HG02884 (cell line): ENCODE results near the gene IFNL4.
"Not testable (repeated sequence)": the region's sequence is repeated elsewhere in the genome, so short reads cannot be mapped to it uniquely, and the experiment has no call there.

Experiments used
- ATAC-seq: cut with Tn5 transposase; IDR thresholded peaks from one replicate; pipeline ENCODE4 v1.9.1; 2021; ENCODE audit warnings: mild to moderate bottlenecking, moderate library complexity; ENCODE audit not compliant: unreplicated experiment

The IFNL4 gene

DNA sequence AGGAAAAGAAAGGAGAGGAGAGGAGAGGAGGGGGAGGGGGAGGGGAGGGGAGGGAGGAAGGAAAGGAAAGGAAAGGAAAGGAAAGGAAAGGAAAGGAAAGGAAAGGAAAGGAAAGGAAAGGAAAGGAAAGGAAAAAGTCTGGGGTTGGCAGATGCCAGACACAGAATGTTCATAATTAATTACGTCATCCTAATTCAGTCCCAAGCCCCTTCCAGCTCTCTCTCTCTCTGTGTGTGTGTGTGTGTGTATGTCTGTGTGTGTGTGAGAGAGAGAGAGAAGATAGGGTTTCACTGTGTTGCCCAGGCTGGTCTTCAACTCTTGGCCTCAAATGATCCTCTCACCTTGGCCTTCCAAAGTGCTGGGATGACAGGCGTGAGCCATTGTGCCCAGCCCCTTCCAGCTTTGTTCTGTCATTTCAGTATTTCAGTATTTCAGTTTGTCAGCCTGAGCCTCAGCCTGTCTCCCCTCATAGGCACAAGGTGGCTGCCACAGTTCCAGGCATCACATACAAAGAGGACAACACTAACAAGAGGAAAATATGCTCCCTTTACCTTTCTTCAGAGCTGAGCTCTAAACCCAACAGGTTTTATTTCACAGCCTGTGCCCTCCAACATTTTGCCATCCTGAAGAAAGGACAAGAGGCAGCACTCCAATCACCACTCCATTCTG lies 18.4 kb downstream of the IFNL4 start:
- ATAC-seq, result no peak

DNA sequence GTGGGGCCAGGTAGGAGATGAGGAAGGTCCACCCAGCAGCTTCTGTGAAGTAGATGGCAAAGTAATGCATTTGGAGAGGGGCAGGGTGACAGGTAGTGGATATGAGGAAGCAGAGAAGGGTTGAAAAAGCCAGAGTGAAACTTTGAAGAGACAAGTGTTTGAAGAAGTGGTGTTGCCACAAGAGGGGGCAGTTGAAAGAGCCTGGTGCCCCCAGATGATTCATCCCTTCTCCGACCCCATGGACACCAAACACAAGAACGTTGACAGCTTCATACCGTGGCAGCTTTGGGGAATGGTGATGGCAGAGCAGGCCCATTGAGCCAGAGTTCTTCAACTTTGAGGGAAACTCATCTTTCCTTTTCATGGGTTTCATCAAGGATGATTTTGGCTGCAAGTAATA lies 23.7 kb downstream of the IFNL4 start:
- ATAC-seq, result no peak

DNA sequence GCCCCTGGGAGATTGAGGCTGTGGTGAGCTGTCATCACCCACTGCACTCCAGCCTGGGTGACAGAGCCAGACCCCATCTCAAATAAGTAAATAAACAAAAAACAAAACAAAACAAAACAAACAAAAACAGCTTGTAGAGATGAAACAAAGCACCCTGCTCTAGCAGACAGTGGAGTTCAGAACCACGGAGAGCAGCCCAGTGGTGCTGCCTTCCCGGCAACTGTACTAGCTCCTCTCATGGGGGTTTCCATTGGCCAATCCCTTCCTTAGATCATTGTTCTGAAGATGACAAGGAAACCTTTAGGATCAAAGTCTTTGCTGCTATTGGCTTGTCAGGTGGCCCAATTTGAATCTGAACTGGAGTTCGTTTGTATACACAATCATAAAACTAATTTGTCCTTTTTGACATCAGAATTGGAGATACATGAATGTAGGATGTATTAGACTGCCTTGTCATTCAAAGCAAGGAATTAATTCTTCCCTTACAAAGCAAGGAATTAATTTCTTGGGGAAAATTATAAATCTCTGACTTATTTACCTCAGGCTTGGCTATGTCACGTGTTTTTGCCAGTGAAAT lies 24.9 kb downstream of the IFNL4 start:
- ATAC-seq, result no peak

DNA sequence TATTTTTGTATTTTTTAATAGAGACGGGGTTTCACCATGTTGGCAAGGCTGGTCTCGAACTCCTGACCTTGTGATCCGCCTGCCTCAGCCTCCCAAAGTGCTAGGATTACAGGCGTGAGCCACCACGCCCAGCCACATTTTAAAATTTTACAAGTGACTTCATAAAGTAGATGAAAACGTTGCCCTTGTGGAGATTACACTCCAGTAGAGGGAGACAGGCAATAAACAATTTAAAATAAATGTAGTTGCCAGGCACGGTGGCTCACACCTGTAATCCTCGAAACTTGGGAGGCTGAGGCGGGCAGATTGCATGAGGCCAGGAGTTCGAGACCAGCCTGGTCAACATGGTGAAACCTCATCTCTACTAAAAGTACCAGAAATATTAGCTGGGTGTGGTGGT lies 29.5 kb downstream of the IFNL4 start:
- not testable (repeated sequence) for ATAC-seq

DNA sequence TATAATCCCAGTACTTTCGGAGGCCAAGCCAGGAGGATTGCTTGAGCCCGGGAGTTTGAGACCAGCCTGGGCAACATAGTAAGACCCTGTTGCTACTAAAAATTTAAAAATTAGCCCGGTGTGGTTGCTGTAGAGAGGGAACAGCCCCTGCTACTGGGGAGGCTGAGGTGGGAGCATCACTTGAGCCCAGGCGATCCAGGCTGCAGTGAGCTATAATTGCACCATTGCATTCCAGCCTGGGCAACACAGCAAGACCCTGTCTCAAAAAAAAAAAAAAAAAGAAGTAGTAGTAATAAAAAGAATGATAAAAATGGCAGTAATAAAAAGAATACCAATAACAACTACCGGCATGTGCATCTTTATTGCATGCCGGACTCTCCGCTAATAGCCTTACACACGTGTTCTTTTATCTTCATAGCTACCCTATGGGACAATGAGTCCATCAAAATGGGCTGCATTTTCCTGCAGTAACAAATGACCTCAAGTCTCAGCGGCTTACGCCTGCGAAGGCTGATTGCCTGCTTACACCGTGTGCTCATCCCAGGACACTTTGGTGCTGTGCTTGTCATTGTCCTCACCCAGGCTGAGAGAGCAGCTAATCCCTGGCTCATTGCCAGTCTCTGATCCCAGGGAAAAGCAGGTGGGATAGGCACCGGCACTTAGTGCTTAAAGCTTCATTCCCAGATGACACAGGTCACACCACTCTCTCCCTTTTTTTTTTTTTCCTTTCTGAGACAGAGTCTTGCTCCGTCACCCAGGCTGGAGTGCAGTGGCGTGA lies 30.2 kb downstream of the IFNL4 start:
- no peak for ATAC-seq

DNA sequence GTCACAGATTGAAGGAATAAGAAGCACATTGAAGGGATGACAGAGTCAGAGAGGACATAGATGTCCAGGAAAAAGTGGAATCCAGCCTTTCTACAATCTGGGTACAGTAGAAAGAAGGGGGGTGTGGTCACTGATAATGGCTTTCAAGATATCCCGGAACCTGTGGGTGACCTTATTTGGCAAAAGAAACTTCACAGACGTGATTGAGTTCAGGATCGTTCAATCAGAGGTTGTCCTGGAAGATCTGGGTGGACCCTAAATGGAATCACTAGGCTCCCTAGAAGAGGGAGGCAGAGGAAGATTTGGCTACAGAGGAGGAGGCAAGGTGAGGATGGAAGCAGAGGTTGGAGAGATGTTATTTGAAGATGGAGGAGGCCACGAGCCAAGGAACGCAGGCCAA lies 31.6 kb downstream of the IFNL4 start:
- no peak for ATAC-seq

DNA sequence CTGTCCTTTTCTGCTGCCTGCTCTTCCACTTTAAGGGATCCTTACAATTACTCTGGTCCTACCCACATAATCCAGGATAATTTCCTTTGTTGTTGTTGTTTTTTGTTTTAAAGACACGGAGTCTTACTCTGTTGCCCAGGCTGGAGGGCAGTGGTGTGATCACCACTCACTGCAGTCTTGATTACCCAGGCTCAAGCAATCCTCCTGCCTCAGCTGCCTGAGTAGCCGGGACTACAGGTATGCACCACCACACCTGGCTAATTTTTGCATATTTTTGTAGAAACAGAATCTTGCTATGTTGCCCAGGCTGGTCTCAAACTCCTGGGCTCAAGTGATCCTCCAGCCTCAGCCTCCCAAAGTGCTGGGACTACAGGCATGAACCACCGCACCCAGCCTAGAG lies 33.3 kb downstream of the IFNL4 start:
- ATAC-seq, result not testable (repeated sequence)

DNA sequence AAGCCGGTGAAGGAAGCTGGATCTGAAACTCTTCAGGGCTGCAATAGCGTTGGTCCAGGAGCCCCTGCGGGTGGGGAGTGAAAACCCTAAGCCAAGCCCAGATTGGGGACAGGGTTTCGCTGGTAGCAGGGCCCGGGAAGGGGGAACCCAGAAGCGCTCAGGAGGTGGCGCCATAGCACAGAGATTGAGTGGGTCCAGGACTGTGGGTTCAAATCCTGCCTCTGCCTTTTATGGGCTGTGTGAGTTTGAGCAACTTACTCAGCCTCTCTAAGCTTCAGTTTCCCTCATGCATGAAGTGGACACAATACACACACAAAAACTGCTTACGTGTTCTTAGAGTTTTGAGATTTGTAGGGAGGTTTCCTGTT lies 36.3 kb downstream of the IFNL4 start:
- no peak for ATAC-seq

DNA sequence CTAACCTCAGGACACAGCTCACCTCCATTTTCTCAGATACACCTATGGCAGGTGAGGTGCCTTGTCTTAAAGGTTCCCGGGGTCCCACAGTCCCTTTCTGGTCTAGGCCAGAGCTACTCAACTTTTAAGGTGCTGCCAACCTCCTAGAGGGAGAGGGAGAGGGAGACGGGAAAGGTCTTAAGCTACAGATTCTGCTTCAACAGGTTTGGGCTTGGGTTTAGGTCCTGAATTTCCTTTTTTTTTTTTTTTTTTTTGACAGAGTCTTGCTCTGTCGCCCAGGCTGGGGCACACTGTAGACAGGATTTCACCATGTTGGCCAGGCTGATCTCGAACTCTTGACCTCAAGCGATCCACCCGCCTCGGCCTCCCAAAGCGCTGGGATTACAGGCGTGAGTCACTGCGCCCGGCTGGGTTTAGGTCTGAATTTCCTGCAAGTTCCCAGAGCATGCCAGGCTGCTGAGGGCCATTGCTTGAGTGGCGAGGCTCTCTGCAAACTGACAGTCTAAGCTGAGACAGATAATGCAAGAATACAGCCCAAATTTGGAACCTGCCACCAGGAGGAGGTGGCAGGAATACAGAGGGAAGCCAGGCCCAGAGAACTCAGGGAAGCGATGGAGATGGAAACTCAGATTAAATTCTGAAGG lies 36.8 kb downstream of the IFNL4 start:
- ATAC-seq, result no peak

DNA sequence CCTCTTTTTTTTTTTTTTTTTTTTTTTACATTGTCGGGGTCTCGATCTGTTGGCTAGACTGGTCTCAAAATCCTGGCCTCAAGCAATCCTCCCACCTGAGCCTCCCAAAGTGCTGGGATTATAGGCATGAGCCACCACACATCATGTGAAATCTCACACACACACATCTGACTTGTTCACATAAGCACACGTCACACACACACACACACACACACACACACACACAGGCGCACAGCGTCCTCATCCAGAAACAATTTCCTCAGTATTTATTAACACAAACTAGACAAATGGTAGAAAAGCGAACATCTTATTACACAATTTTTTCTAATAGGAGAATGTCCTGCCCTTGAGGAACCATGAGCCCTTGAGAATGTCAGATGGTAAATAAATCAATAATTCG lies 39.5 kb downstream of the IFNL4 start:
- ATAC-seq, result no peak

DNA sequence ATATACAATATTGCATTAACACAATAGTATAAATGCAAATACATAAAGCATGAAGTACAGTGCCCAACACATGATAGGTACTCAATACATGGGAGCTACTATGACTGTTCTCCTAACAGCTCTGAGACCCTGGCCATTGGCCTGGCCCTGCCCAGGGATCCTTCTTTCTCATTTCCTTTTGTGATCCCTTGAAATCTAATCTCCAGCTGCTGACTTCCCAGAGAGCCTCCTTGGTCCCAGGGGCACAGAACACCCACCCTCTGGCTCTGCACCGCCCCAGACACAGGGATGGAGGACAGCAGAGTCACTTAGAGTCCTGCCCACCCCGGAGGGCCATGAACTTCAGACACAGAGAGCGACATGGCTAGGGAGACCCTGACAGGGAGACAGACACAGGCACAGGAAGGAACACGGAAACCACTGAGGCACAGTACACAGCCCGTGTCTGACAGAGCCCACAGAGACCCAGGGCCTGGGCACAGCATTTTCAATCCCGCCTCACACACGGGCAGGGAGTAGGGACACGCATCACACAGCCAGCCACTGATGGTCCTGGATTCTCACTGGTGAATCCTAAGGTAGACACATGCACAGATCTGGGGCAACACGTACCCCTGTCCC lies 40.4 kb downstream of the IFNL4 start:
- ATAC-seq, result no peak

DNA sequence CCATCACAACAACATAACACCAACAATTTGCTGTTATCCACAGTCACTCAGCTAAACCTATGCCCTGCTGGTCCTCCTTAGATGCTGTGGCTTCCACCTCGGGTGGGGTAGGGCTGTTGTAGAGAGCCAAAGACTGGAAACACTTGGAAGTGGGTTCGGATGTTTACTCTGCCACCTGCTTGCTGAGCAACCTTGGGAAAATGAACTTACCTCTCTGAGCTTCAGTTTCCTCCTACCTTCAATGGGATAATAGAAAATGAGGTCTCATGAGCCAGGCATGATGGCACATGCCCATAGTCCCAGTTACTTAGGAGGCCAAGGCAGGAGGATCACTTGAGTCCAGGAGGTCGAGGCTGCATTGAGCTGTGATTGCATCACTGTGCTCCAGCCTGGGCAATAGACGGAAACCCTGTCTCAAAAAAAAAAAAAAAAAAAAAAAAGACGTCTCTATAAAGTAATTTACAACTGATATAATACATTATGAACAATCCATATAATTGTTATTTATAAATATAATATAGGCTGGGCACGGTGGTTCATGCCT lies 41.3 kb downstream of the IFNL4 start:
- no peak for ATAC-seq

DNA sequence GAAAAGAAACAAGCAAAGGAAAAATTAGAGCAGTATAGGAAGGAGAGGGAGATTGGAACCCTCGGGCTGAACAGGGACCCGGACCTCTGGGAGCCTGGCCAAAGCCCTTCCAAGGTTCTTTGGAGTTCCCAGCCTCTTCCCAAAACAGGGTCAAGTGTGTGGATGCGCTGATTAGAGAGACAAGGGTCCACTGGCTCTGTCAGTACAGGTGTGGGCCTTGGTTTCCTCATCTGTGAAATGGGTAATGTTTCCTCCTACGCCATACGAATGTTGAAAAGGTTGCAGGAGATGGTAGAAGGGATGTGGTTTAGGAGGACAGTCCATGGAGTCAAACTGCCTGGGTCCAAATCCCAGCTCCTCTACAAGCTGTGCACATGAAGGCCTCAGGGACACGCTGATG lies 42.5 kb downstream of the IFNL4 start:
- ATAC-seq, result no peak

DNA sequence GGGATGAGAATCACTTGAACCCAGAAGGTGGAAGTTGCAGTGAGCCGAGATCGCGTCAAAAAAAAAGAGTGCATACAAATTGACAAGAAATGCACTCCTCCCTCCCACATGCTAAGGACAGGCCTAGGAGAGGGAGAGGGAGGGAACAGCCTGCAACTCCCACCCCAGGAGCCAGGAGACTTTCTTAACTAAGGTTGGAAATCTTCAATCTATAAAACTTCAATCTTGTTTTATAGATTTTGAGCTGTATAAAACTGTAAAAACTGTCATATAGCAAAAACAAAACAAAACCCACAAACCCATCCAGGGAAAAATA lies 43.2 kb downstream of the IFNL4 start:
- ATAC-seq, result no peak

DNA sequence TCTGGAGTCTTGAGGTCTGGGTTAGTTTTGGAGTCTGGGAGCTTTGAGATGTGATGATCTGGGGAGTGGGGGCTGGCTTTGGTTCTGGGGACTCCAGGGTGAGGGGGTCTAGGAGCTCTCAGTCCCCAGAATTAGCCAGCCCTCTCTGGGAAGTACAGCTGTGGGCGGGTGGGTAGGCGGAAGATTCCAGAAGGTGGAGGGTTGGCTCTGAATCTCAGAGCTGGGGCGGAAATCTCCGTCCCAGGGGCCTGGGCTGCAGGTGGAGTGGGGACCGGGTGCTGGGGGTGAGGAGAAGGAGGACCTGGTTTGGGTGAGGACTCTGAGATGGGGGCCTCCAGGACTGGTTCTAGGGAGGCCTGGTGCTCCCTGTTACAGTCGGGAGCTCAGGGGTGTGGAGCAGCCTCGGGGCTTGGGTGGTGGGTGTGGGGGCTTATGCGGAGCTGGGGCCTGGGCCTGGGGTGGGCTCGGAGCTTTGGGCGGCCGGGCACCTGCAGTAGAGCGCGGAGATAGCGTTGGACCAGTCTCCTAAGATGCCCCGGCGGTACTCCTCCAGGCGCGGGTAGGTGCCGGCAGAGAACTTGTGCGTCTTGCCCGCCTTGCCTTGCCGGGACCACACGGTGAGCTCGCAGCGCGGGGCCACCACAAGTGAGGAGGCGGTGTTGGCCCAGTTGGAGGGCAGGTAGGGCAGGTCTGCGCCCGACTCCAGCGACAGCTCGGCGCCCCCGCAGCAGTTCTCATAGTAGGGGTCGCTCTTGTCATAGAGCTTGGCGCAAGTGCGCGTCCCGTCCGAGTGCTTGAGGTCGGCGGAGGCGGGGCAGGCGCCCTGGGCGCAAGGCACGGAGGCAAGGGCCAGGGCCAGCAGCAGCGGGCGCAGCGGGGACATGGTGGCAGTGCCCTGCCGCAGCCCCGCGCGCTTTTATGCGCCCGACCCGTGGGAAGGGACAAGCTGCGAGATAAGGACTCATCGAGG lies 45.0 kb downstream of the IFNL4 start, which contains the start of gene SYCN:
Gene SYCN, minus strand, starts transcription at position 892 of the 970 bp plus-strand sequence. Its CDS starts 9 bp downstream, at position 883.
- ATAC-seq, result no peak

DNA sequence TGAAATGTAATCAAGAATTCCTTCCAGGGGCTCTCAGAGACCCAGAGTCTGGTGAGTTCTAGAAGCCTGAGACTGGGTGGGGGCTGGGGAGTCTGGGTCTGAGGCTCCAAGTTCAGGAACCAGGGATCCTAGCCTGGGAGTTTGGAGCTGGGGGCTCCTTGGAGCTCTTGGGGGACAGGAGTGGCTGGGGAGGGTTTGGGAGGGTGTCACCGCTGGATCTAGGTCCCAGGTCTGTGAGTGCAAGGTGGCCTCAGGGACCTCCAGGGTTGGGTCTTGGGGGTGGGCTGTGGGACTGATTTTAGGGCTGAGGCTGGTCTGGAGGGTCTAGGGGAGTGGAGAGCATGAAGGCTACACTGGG lies 45.7 kb downstream of the IFNL4 start:
- no peak for ATAC-seq

DNA sequence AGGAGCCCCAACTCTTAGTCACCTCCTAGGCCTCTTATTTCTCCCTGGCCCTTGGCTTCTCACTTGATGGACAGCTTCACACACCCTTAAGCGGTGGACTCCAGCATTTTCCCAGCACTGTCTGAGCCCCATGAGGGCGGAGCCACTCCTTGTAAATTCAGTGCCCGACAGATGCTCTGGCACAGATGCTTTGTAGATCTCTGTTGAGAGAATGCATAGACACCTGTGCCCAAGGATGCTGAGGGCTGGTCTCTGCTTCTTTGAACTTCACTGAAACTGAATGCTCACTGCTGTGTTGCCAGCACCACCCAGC lies 47.9 kb downstream of the IFNL4 start:
- no peak for ATAC-seq

DNA sequence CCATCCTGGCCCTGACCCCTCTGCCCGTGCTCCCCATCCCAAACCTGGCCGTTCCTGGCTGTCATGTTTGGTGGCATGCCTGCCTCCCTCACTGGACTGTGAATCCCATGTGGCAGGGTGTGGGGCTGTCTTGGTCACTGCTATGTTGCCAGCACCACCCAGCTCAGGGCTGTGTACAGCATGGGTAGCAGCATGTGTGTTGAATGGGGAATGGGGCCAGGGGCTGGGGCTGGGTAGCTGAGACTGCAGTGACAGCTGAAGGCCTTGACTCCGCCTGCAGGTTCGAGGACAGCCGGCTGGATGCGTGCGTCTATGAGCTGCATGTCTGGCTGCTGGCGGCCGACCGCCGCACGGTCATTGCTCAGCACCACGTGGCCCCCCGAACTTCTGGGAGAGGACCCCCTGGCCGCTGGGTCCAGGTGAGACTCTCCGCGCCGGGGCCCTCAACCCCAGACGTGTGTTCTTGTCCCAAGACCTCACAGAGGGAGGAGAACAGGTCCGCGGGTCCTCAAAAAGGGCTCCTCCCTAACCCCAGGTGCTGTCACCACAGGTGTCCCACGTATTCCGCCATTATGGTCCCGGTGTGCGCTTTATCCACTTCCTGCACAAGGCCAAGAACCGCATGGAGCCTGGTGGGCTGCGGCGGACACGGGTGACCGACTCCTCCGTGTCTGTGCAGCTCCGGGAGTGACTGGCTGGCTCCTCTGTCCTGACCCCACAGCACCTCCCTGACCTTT lies 48.4 kb downstream of the IFNL4 start:
- ATAC-seq, result no peak

DNA sequence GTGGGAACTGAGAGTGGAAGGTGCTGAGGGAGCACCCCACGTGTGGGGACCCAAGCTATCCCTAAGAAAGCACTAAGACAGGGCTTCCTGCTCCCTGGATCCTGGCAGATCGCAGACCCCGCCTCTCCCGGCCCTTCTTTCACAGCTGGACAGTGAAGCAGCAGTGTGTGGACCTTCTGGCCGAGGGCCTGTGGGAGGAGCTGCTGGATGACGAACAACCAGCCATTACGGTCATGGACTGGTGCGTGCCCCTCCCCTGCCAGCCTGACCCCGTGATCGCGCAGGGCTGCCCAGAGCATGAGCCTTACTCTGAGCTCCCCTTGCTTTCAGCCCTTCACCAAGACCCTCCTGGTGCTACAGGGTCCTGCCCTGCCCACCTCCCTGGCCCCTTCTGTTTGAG lies 49.6 kb downstream of the IFNL4 start:
- no peak for ATAC-seq

DNA sequence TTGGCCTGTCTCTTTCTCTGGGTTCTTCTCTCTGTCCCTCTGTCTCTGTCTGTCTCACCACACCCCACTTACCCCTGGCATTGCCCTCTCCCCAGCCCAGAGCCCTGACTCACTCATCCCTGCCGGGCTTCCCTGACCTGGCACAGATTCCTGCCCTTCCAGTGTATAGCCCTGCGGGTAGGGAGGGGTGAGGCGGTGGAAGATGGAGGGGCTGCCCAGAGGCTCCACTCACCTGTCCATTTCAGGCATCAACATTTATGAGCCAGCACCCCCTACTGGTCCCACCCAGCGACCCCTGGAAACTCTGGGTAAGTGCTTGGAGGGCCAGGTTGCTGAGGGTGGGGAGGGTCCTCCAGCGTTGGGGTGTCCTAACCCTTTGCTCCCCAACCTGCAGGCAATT lies 50.8 kb downstream of the IFNL4 start:
- no peak for ATAC-seq
